ENCODE measurements around the gene MED6.

Gene MED6

DNA sequence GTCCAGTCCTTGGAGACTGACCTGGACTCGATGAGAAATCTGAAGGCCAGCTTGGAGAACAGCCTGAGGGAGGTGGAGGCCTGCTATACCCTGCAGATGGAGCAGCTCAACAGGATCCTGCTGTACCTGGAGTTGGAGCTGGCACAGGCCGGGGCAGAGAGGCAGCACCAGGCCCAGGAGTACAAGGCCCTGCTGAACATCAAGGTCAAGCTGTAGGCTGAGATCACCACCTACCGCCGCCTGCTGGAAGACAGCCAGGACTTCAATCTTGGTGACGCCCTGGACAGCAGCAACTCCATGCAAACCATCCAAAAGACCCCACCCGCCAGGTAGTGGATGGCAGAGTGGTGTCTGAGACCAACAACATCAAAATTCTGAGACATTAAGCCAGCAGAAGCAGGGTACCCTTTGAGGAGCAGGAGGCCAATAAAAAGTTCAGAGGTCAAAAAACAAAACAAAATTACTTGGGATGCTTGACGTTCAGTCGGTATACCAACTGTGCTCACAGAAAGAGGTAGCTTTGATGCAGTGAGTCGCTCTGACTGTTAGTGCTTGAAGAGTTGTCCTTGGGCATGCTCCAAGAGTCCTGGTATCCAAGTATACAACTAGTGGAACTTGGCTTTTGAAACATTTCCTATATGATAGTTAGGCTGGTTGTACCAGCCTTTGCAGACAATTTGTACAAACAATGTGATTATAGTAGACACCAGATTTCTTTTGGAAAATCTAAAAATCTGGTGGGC lies 4.8 kb downstream of the MED6 start:
- DNase-seq, result no peak

DNA sequence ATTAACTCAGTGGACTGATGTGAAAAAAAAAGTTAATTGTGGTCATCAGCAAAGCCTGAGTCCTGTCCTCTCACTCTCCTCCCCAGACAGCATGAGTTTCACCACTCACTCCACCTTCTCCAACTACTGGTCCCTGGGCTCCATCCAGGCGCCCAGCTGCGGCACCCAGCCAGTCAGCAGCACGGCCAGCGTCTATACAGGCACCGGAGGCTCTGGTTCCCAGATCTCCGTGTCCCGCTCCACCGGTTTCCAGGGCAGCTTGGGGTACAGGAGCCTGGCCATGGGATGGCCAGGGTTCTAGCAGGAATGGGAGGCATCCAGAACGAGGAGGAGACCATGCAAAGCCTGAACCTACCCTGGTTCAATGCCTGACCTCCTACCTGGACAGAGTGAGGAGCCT lies 6.0 kb downstream of the MED6 start:
- no peak for DNase-seq

DNA sequence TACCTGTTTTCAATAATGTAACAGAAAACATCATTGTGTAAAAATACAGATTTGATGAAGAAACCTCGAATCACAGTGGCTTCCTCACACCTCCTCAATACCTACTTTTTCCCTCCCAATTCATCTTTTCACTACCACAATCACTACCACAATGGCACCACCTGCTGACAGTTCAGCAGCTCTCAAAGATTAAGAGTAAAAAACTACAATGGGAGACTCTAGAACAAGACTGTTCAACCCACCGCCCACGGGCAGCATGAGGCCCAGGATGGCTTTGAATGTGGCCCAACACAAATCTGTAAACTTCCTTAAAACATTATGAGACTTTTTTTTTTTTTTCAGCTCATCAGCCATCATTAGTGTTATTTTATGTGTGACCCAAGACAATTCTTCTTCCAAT lies 15.2 kb downstream of the MED6 start:
- no peak for DNase-seq

DNA sequence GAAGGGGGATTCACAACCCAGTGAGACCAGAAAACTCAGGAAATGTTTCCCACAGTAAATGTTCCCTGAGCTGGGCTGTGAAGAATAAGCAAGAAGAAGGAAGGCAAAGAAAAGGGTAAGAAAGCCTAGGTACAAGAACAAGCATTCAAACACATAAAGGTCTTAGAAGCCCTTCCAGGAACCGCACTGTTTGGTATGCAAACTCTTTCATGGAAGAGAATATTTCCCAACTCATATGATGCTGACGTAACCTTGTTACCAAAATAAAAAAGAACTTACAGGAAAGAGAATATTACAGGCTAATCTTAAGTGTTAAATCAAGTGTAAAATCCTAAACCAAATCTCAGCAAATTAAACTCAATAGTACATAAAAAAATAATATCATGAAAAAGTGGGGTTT lies 23.6 kb downstream of the MED6 start:
- no peak for DNase-seq

DNA sequence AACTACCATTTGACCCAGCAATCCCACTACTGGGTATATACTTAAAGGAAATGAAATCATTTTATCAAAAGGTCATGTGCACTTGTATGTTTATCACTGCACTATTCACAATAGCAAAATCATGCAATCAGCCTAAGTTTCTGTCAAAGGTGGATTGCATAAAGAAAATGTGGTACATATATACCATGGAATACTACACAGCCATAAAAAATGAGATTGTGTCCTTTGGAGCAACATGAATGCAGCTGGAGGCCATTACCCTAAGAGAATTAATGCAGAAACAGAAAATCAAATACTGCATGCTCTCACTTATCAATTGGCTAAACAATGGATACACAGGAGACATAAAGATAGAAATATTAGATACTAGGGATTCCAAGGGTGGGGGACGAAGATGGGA lies 27.4 kb downstream of the MED6 start:
- DNase-seq, result no peak

DNA sequence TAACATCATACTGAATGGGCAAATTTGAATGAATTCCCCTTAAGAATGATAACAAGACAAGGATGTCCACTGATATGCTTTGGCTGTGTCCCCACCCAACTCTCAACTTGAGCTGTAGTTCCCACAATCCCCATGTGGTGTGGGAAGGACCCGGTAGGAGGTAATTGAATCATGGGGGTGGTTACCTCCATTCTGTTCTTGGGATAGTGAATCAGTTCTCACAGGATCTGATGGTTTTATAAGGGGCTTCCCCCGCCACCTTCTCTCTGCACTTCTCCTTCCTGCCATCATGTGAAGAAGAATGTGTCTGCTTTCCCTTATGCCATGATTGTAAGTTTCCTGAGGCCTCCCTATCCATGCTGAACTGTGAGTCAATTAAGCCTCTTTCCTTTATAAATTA lies 29.3 kb downstream of the MED6 start:
- no peak for DNase-seq

DNA sequence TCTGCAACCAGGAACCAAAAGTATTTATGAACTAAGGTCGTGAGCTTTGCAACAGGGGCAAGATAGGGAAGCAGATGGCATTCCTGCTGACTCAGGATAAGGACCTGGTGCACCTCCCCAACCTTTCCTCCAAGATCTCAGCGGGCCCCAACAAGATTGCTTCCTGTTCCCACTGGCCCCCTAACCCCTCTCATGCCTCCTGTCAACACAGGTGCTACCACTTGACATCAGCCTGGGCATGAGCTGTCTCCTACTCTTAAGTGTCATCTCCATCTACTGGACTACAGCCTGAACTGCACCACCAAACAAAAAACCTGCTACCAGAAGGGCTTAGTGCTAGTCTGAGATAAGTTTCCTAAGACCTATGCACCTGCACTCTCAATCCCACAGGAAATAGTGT lies 32.7 kb downstream of the MED6 start:
- DNase-seq, result no peak

DNA sequence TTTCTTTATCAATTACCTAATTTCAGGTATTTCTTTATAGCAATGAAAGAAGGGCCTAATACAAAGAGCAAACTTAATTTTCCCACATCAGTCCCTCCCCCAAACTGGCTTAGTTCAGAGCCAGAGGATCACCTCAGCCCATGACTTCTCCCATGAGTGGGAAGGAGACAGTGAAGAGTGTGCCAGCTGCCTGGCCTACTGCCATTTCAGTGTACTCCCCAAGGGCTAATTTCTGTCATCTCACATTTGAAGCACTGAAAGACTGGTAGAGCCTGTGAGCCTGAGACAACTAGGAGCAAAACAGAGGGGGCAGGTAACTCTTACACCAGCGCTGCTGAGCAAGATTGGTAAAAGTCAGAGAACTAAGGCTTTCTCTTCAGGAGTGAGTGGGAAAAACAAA lies 36.6 kb downstream of the MED6 start:
- DNase-seq, result no peak

DNA sequence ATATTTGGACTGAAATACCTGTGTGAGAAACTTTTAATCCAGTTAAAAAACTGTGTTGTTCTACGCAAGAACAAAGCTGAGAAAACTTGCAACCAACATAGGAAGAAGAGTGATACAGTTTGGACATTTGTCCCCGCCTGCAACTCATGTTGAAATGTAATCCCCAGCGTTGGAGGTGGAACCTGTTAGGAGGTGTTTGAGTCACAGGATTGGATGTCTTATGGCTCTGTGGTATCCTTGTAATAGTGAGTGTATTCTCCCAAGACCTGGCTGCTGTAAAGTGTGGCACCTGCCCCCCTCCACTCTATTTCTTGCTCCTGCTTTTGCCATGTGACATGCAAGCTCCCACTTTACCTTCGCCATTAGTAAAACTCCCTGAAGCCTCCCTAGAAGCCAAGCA lies 37.0 kb downstream of the MED6 start:
- no peak for DNase-seq

DNA sequence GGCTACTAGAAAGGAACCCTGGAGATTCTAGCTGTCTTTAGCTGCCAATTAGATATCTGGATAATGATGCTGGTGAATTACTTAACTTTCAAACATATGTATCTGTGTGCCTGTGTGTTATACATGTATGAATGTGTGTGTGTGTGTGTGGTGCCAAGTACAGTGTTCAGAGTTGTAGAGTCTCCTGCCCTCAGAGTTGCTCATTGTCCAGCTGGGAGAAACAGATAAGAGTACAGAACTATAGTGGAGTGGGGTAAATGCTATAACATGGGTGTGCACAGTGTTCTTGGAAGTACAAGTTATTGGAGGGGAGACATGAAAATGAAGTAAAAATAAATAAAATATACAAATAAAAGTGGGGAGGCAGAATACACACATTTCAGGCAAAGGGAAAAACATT lies 42.1 kb downstream of the MED6 start:
- DNase-seq, result no peak

DNA sequence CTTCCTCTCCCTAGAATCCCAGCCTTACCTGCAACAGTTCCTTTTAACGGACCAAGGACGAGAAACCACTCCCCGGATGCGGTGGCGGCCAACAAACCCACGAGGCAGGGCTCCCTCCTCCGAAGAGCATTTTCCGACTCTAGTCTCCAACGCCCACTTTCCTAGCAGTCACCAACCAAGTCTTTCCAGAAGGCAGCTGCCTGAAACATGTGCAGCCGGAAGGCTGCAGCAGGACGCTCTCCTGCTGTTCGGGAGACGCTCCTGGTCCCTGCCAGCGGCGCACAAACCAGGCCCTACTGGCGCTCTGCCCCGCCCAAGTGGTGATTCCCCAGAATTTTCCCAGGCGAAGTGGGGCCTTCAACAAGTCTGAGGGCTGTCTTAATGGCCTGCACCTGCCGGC lies 44.6 kb downstream of the MED6 start:
- DNase-seq, result no peak

DNA sequence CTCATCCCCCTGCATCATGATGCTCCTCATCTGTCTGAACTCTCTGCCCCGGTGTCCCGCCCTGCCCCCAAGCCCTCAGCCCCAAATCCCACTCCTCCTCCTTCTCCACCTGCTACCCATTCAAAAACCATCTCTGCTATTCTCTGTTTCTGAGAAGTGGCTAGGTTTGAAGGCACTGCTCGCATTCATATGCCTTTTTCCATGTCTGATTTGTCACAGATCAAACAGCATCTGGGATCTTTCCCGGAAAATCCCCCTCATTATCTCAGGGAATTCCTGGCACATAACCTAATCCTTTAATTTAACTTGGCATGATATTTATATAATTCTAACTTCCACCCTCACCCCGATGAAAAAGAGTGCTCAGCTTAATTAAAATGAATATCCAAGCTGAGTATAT lies 62.4 kb downstream of the MED6 start:
- no peak for DNase-seq

DNA sequence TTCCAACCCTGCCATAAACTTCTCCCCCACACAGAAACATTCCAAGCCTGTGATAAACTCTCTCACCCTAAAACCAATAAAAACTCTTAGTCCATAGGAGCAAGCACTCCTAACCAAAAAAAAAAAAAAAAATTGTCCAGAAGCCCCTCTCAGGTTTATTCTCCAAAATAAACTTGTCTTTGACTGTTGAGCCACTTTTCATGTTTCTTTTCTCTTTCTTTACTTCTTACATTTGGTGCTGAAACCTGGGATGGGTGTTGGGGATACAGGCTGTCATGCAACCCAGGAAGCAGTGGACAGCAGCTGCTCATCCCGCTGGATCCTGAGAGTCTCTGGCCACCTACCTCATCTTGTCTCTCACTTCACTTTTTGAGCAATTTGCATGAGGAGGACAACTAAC lies 63.6 kb downstream of the MED6 start:
- DNase-seq, result no peak

DNA sequence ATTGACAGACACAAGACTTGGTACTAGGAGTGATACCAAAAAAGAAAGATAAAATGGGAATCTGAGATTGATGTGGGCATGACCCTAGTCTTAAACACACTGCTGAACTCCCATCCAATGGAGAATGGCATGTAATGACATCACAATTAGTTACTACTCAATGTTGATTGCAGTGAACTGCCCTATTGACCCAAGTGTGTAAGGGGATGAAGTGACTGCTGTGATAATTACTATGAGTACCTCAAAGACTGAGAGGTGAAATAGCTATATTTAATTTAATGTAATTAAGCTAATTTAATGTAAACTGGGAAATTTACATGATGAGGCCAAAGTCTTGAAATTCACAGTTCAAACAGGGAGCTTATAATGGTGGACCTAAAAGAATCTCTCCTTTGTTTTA lies 65.6 kb downstream of the MED6 start, which contains the start of gene ADAM20:
Gene ADAM20, minus strand, starts transcription at position 101 of the 400 bp plus-strand sequence. CDS start 10,247 bp downstream, outside the sequence.
- DNase-seq, result no peak

Measured in SHP77 treated with DMSO at 0.1 percent for 48 hours (cell line).